ENCODE results near the gene SLC4A3.

DNA sequence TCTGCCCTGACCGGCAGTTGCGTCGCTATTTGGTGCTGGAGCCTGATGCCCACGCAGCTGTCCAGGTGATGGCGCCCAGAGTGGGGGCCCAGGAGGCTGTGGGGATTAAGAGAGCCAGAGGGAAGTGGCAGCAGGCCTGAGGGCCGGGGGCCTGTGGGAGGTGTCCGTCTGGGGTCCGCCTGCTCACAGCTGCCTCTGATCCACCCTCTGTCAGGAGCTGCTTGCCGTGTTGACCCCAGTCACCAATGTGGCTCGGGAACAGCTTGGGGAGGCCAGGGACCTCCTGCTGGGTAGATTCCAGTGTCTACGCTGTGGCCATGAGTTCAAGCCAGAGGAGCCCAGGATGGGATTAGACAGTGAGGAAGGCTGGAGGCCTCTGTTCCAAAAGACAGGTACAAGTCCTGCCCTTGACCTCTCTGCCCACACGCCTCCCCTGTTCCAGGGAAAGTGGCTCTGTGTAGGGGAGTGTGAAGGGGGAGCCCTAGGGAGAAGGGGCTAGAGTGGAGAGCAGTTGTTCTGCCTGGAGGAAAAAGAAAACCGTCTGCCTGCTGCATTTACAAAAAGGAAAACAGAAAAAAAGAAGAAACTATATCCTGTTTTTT is 18.2 kb upstream of the SLC4A3 start:
- TF ChIP-seq, protein P1, sequence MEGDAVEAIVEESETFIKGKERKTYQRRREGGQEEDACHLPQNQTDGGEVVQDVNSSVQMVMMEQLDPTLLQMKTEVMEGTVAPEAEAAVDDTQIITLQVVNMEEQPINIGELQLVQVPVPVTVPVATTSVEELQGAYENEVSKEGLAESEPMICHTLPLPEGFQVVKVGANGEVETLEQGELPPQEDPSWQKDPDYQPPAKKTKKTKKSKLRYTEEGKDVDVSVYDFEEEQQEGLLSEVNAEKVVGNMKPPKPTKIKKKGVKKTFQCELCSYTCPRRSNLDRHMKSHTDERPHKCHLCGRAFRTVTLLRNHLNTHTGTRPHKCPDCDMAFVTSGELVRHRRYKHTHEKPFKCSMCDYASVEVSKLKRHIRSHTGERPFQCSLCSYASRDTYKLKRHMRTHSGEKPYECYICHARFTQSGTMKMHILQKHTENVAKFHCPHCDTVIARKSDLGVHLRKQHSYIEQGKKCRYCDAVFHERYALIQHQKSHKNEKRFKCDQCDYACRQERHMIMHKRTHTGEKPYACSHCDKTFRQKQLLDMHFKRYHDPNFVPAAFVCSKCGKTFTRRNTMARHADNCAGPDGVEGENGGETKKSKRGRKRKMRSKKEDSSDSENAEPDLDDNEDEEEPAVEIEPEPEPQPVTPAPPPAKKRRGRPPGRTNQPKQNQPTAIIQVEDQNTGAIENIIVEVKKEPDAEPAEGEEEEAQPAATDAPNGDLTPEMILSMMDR (IDR thresholded peaks at IDR 0.05) = no peak
- TF ChIP-seq, protein P2, sequence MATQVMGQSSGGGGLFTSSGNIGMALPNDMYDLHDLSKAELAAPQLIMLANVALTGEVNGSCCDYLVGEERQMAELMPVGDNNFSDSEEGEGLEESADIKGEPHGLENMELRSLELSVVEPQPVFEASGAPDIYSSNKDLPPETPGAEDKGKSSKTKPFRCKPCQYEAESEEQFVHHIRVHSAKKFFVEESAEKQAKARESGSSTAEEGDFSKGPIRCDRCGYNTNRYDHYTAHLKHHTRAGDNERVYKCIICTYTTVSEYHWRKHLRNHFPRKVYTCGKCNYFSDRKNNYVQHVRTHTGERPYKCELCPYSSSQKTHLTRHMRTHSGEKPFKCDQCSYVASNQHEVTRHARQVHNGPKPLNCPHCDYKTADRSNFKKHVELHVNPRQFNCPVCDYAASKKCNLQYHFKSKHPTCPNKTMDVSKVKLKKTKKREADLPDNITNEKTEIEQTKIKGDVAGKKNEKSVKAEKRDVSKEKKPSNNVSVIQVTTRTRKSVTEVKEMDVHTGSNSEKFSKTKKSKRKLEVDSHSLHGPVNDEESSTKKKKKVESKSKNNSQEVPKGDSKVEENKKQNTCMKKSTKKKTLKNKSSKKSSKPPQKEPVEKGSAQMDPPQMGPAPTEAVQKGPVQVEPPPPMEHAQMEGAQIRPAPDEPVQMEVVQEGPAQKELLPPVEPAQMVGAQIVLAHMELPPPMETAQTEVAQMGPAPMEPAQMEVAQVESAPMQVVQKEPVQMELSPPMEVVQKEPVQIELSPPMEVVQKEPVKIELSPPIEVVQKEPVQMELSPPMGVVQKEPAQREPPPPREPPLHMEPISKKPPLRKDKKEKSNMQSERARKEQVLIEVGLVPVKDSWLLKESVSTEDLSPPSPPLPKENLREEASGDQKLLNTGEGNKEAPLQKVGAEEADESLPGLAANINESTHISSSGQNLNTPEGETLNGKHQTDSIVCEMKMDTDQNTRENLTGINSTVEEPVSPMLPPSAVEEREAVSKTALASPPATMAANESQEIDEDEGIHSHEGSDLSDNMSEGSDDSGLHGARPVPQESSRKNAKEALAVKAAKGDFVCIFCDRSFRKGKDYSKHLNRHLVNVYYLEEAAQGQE (IDR thresholded peaks at IDR 0.05; ENCODE audit: insufficient read depth in 1 of 2, low read depth in 2 of 2, low read length in 1 of 2) = no peak
- no peak for TF ChIP-seq TCF7L2 (IDR thresholded peaks at IDR 0.05; ENCODE audit: low read depth, low read length)
- no peak for TF ChIP-seq POLR2AphosphoS5 (IDR thresholded peaks at IDR 0.05; ENCODE audit: low read depth, low read length)
